Measurements from ENCODE around the gene OTUD3. TPM values are rescaled to one million over a fixed set of nuclear protein-coding genes. Genes with fewer than 3 reads are reported as not detected.

OTUD3 gene
- total and polyA plus RNA-seq, 2 experiments from 2014 or later, result 1.8 to 3.2 TPM

- TF ChIP-seq EZH2 (IDR thresholded peaks at IDR 0.05; ENCODE audit: insufficient read depth, poor library complexity, severe bottlenecking) (no peak), EZH2phosphoT487 (IDR thresholded peaks at IDR 0.05; ENCODE audit: insufficient read depth, low read depth) (no peak)
- H3K9me3 ChIP-seq (ENCODE audit: low read depth), result no peaks in the 10 kb centered on the region
- in situ Hi-C loops (cut with MboI), result no loop called here
- 0 out of 2 replicates have a peak, but pooled peaks cover 6% of the 10 kb centered on the region for H3K36me3 ChIP-seq (ENCODE audit: low read depth)
- H3K27ac ChIP-seq, result no peak overlapping the region
- H3K4me3 ChIP-seq, result no peak overlapping the region
- H3K9me2 ChIP-seq (ENCODE audit: insufficient read depth), result no peaks in the 10 kb centered on the region
- WGBS, 2 experiments (ENCODE audit: low coverage in 1 of 2, low lambda C conversion rate in 2 of 2, missing lambda C conversion rate in 2 of 2), result 78 to 88% methylated on average over 2 of the region's 2 CpGs
- H3K9ac ChIP-seq, result no peak overlapping the region
- peaks cover 82% of the 10 kb centered on the region for H3K79me2 ChIP-seq (ENCODE audit: insufficient read depth)
- peaks cover 34% of the 10 kb centered on the region for H3K4me1 ChIP-seq (ENCODE audit: insufficient read depth)
- H3K4me2 ChIP-seq (ENCODE audit: unreplicated experiment), result no peak overlapping the region
- H3F3A ChIP-seq (ENCODE audit: insufficient read depth), result peaks cover 17% of the 10 kb centered on the region
- no peak overlapping the region for H2AFZ ChIP-seq
- DNase-seq, result peak; percentile 56
- H4K20me1 ChIP-seq (ENCODE audit: insufficient read depth), result peaks cover 9% of the 10 kb centered on the region
- H3K27me3 ChIP-seq (replicated peaks; ENCODE audit: insufficient read depth), result no peaks in the 10 kb centered on the region
Measured at GRCh38 chr1:19885821-19886220, 3.6 kb downstream of the OTUD3 start.

- DNase-seq, result no peak
- Histone ChIP-seq H3K4me3 (no peak overlapping the region), H3K27me3 (replicated peaks; ENCODE audit: insufficient read depth) (no peaks in the 10 kb centered on the region), H3K4me1 (ENCODE audit: insufficient read depth) (peaks cover 34% of the 10 kb centered on the region), H3K27ac (no peak overlapping the region), H3K36me3 (ENCODE audit: low read depth) (0 out of 2 replicates have a peak, but pooled peaks cover 11% of the 10 kb centered on the region), H3K9me2 (ENCODE audit: insufficient read depth) (no peaks in the 10 kb centered on the region), H3F3A (ENCODE audit: insufficient read depth) (peaks cover 14% of the 10 kb centered on the region), H3K79me2 (ENCODE audit: insufficient read depth) (peaks cover 100% of the 10 kb centered on the region), H2AFZ (no peak overlapping the region), H3K9ac (no peak overlapping the region), H3K9me3 (ENCODE audit: low read depth) (no peaks in the 10 kb centered on the region), H4K20me1 (ENCODE audit: insufficient read depth) (peaks cover 9% of the 10 kb centered on the region), H3K4me2 (ENCODE audit: unreplicated experiment) (no peak overlapping the region)
- 94% methylated on average over 1 of the region's 1 CpG for WGBS, 2 experiments (ENCODE audit: low coverage in 1 of 2, low lambda C conversion rate in 2 of 2, missing lambda C conversion rate in 2 of 2)
- TF ChIP-seq EZH2 (IDR thresholded peaks at IDR 0.05; ENCODE audit: insufficient read depth, poor library complexity, severe bottlenecking), result no peak
- TF ChIP-seq EZH2phosphoT487 (IDR thresholded peaks at IDR 0.05; ENCODE audit: insufficient read depth, low read depth), result no peak
- in situ Hi-C loops (cut with MboI), result no loop called here
Measured at GRCh38 chr1:19888112-19888511, 5.9 kb downstream of the OTUD3 start.

GRCh38 chr1:19889656-19890055 is 7.5 kb downstream of the OTUD3 start:
- peaks cover 9% of the 10 kb centered on the region for H4K20me1 ChIP-seq (ENCODE audit: insufficient read depth)
- no peaks in the 10 kb centered on the region for H3K27me3 ChIP-seq (replicated peaks; ENCODE audit: insufficient read depth)
- H3K4me1 ChIP-seq (ENCODE audit: insufficient read depth), result peaks cover 24% of the 10 kb centered on the region
- H3K79me2 ChIP-seq (ENCODE audit: insufficient read depth), result peaks cover 100% of the 10 kb centered on the region
- H3K4me2 ChIP-seq (ENCODE audit: unreplicated experiment), result no peak overlapping the region
- no peak overlapping the region for H3K4me3 ChIP-seq
- in situ Hi-C loops (cut with MboI), result no loop called here
- 0 out of 2 replicates have a peak, but pooled peaks cover 20% of the 10 kb centered on the region for H3K36me3 ChIP-seq (ENCODE audit: low read depth)
- no peak for TF ChIP-seq EZH2 (IDR thresholded peaks at IDR 0.05; ENCODE audit: insufficient read depth, poor library complexity, severe bottlenecking)
- no peak for TF ChIP-seq EZH2phosphoT487 (IDR thresholded peaks at IDR 0.05; ENCODE audit: insufficient read depth, low read depth)
- no peak overlapping the region for H2AFZ ChIP-seq
- no peak overlapping the region for H3K9ac ChIP-seq
- DNase-seq, result no peak
- peaks cover 14% of the 10 kb centered on the region for H3F3A ChIP-seq (ENCODE audit: insufficient read depth)
- no peaks in the 10 kb centered on the region for H3K9me2 ChIP-seq (ENCODE audit: insufficient read depth)
- no peaks in the 10 kb centered on the region for H3K9me3 ChIP-seq (ENCODE audit: low read depth)
- H3K27ac ChIP-seq, result no peak overlapping the region

- Histone ChIP-seq H3K79me2 (ENCODE audit: insufficient read depth) (peaks cover 98% of the 10 kb centered on the region), H3K4me1 (ENCODE audit: insufficient read depth) (peaks cover 13% of the 10 kb centered on the region), H3K9me2 (ENCODE audit: insufficient read depth) (no peaks in the 10 kb centered on the region), H3K9ac (no peak overlapping the region), H3K36me3 (ENCODE audit: low read depth) (peaks cover 32% of the 10 kb centered on the region; the same call in 1 of the 2 replicates), H3K9me3 (ENCODE audit: low read depth) (no peaks in the 10 kb centered on the region), H3K27ac (no peak overlapping the region), H3K4me2 (ENCODE audit: unreplicated experiment) (no peak overlapping the region), H4K20me1 (ENCODE audit: insufficient read depth) (peaks cover 6% of the 10 kb centered on the region; the same call in 1 of the 2 replicates), H3K27me3 (replicated peaks; ENCODE audit: insufficient read depth) (no peaks in the 10 kb centered on the region), H3F3A (ENCODE audit: insufficient read depth) (peaks cover 3% of the 10 kb centered on the region; the same call in 1 of the 2 replicates), H3K4me3 (no peak overlapping the region), H2AFZ (no peak overlapping the region)
- in situ Hi-C loops (cut with MboI), result no loop called here
- TF ChIP-seq EZH2phosphoT487 (IDR thresholded peaks at IDR 0.05; ENCODE audit: insufficient read depth, low read depth), result no peak
- no peak for TF ChIP-seq EZH2 (IDR thresholded peaks at IDR 0.05; ENCODE audit: insufficient read depth, poor library complexity, severe bottlenecking)
- WGBS, 2 experiments (ENCODE audit: low coverage in 1 of 2, low lambda C conversion rate in 2 of 2, missing lambda C conversion rate in 2 of 2), result 76 to 89% methylated on average over 3 of the region's 3 CpGs
- DNase-seq, result no peak
Measured at GRCh38 chr1:19892129-19892528, 9.9 kb downstream of the OTUD3 start.

All from GM23248 (cell line).